GM18907 (cell line): ENCODE measurements around the gene OST4.
"Not testable (repeated sequence)": the region's sequence is repeated elsewhere in the genome, so short reads cannot be mapped to it uniquely, and the experiment has no call there.

Experiments used
- ATAC-seq: cut with Tn5 transposase; IDR thresholded peaks from one replicate; pipeline ENCODE4 v1.9.1; 2021; ENCODE audit warnings: mild to moderate bottlenecking, moderate library complexity; ENCODE audit not compliant: unreplicated experiment

The OST4 gene

GRCh38 chr2:27071277-27071989 lies at the start of gene OST4:
OST4 (minus strand) TSS chr2:27071654.
- peak; percentile 86 for ATAC-seq

DNA sequence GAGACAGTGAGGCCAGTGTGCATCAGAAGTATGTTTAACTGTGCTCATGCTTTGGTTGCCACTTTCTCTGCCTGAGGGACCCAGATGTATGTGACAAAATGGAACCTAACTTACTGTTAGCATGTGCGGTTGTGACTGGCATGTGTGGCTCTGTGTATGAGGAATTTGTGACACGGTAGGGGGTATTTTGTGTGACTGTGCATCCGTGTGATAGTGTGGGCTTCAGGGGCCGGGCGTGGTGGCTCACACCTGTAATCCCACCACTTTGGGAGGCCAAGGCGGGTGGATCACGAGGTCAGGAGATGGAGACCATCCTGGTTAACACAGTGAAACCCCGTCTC lies 47.8 kb upstream of the OST4 start:
- ATAC-seq, result not testable (repeated sequence)

DNA sequence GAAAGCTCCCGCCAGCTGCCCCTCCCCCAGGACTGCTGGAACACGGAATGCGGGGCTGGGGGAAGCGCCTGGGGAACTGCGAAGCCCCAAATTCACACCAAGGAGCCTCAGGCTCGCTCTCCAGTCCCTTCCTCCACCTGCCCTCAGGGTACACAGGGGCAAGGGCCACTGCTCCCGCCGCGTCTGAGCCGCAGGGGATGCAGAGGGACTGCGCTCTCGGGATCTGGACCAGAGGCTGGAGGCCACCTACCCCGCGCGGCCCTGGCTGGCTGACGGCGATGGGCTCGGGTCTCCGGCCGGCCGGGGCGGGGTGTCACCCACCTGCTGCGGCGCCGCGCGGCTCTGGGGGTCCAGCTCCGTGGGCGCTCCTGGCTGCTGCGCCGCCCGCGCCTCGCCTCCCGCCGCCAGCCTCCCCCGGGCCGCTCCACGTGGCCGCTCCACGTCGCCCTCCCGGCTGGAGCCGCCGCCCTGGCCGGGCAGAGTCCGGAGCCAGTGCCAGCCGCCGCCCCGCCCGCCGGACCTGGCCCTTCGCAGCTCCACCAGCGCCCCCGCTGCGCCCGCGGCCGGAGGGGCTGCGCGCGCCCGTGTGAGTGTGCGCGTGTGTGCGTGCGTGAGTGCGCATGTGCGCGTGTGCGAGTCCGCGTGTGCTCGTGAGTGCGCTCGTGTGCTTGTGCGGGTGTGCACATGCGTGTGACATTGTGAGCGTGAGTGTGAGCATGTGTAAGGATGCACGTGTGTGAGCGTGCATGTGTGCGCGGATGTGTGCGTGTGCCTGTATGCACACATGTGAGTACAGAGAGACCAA lies 47.3 kb upstream of the OST4 start, which contains the start of gene CGREF1:
CGREF1 (minus strand) TSS at position 604 of the 805 bp plus-strand sequence. CDS start 14,762 bp downstream, outside the sequence.
- no peak for ATAC-seq

DNA sequence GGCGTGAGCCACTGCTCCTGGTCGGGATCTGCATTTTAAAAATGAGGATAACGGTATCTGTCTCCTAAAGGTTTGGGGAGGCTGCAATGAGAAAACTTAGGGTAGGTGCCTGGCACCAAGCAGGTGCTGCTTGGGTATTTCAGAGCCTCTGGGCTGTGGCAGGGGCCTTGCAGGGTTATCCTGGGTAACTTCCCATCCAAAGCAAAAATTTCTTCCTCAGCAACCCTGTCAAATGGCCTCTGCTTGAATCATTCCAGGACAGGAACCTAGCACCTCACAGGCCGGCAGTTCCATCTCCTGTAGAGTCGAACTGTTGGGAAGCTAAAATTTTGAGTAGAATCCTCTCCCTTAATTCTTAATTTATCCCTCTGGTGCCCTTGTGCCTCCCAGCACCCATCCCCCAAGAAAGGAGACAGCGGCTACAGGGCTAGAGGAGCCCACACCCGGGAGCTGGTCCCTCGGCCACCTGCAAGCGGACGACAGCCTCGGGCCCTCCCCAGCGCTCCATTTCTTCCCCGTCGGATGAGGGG lies 46.6 kb upstream of the OST4 start:
- ATAC-seq, result no peak

- ATAC-seq, result no peak
Measured at GRCh38 chr2:27115519-27115918, 44.1 kb upstream of the OST4 start.

DNA sequence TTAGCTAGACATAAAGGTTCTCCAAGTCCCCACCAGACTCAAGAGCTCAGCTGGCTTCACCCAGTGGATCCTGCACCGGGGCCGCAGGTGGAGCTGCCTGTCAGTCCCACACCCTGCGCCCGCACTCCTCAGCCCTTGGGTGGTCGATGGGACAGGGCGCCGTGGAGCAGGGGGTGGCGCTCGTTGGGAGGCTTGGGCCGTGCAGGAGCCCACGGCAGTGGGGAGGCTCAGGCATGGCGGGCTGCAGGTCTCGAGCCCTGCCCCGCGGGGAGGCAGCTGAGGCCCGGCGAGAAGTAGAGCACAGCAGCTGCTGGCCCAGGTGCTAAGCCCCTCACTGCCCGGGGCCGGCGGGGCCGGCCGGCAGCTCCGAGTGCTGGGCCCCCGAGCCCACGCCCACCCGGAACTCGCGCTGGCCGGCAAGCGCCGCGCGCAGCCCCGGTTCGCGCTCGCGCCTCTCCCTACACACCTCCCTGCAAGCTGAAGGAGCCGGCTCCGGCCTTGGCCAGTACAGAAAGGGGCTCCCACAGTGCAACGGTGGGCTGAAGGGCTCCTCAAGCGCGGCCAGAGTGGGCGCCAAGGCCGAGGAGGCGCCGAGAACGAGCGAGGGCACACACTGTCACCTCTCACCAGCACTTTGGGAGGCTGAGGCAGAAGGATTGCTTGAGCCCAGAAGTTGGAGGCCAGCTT lies 40.1 kb upstream of the OST4 start:
- ATAC-seq, result not testable (repeated sequence)

GRCh38 chr2:27110603-27111352 lies 39.3 kb upstream of the OST4 start:
- not testable (repeated sequence) for ATAC-seq

DNA sequence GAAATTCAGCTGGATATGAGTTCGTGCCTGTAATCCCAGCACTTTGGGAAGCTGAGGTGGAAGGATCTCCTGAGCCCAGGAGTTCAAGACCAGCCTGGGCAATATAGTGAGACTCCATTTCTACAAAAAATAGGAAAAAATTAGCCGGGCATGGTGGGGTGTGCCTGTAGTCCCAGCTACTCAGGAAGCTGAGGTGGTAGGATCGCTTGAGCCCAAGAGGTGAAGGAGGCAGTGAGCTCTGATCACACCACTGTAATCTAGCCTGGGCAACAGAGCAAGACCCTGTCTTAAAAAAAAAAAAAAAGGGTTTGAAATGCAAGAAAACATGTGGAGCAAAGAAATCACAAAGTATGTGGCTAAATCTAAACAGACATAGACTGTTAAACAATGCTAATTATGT lies 37.6 kb upstream of the OST4 start:
- no peak for ATAC-seq

DNA sequence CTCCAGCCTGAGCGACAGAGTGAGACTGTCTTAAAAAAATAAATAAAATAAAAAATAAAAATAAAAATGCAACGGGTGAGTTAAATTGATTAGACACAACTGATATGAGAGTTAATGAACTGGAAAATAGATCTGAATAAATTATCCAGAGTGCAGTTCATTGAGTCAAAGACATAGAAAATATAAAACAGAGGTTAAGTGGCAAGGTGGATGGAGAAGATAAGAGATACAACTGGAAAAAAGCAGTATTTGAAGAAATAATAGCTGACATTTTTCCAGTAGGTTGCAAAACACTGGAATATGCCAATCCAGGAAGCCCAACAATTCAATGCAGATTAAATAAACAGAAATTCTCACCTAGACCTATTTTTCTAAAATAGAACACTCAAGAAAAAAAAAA lies 36.8 kb upstream of the OST4 start:
- ATAC-seq, result no peak

GRCh38 chr2:27105981-27106380 lies 34.5 kb upstream of the OST4 start:
- no peak for ATAC-seq

DNA sequence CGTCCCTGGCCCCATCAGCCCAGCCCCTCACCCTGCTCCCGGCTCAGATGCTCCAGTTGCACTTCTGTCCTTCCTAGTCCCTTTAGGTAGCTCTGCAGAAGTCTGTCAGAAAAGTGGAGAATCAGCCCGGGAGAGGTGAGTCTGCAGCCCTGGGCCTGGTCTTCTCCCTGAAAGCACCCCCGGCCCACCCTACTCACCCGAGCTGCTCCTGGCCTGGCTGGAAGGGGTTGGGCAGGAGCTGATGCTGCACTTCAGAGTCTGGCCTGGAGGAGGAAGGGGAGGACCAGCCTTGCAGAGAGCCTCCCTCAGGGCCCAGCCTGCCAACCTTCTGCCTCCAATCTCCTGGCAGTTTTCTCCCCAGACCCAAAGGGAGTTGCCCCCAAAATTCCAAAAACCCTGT lies 30.9 kb upstream of the OST4 start:
- no peak for ATAC-seq

DNA sequence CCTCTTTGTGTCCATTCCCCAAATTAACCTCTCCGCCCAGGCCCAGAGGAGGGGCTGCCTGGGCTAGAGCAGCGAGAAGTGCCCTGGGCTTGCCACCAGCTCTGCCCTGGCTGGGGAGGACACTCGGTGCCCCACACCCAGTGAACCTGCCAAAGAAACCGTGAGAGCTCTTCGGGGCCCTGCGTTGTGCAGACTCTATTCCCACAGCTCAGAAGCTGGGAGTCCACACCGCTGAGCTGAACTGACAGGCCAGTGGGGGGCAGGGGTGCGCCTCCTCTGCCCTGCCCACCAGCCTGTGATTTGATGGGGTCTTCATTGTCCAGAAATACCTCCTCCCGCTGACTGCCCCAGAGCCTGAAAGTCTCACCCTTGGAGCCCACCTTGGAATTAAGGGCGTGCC lies 28.6 kb upstream of the OST4 start:
- ATAC-seq, result no peak

GRCh38 chr2:27099334-27099955 lies 28.0 kb upstream of the OST4 start:
- ATAC-seq, result no peak

- no peak for ATAC-seq
Measured at GRCh38 chr2:27097341-27097740, 25.9 kb upstream of the OST4 start.

DNA sequence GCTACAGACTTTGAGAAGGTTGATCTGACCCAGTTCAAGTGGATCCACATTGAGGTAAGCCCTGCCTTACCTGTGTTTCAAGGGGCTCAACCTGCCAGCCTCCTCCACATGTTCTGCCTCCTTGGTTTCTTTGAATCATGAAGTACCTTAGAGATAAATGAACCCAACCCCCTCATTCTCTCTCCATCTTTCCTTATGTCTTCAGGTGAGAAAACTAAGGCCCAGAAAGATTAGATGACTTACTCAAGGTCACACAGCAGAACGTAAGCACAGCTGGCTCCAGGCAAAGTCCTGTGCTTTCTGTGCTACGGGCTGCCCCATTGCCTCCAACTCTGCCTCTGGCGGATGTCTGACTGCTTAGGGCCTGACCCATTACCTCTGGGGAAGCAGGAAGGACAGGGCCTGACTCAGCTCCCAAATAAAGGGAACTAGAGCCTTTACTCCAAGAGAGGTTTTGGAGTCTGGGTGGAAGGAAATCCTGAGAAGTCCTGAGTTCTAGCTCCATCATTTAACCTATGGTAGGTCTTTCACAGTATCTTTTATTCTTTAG lies 25.4 kb upstream of the OST4 start:
- ATAC-seq, result no peak

DNA sequence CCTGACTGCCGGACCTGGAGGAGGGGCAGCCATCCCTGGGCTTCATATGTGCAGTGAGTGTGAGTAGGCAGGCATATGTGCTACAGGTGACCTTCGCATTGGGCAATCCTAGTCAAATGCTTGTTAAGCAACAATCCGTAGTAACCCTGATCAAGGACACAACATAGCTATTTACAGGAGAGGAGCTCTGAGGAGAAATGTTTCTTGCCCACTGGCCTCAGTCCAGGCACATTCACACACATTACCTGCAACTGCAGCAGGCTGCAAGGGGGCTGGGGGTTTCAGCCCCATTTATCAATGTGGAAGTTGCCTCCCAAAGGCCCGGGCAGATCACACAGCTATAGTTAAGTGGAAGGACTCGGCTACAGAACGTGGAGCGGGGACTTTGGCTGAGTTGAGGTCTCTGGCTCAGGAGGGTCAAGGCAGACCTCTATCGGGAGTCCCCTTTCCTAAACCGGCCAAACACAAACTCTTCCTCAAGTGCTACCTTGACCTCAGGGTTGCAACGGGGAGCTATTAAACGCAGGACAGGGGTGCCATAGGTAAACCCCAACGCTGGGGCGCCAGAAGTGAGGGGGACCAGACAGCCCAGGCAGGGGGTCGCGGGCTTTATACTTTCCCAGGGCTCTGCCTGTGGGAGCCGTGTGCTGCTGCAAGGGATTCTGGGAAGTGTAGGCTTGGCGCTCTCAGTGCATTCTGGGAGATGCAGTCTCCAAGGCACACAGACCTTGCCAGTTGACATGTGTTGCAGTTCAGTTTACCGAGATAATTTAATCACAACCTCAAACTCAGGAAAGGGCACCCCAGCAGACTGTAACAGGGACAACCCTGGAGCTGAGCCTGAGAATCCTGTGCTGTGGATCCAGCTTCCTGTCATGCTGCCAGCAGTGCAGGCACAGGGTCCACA lies 24.5 kb upstream of the OST4 start:
- ATAC-seq, result no peak

DNA sequence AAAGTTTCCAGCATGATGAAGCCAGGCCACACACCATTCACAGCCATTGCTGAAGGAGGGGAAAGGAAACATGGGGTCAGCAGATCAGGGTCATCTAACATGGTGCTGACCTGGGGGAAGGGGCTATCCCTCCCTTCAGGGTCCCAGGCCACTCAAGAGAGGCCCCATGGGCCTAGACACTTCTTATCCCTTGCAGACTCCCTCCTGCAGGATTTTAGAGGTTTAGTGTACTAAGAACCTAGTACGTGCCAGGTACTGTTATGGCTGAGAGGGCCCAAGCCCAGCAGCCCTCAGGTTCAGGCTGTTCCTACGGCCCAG lies 23.9 kb upstream of the OST4 start:
- no peak for ATAC-seq

DNA sequence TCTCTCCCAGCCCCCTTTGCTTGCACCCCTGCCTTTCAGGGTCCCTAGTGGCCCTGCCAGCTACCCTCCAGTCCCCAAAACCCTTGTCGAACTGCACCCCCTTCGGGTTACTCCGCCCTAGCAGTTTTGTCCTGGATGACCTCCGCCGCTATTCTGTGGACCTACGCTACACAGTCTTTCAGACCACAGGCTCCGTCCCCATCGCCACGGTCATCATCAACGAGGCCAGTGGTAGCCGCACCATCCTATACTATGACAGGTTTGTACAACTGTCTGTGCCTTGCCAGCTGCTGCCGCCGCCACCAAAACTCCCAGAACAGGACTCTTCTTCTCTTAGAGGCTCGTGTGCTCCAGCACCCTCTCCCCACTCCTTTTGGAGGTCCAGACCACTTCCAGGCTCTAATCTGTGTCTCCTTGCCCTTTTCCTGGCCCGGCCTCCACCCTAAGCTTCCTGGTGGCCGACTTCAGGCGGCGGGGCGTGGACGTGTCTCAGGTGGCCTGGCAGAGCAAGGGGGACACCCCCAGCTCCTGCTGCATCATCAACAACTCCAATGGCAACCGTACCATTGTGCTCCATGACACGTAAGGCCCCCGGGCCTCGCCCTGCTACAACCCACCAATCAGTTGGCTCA lies 23.0 kb upstream of the OST4 start:
- no peak for ATAC-seq
